Measurements from ENCODE around the gene HELZ. TPM values are rescaled to one million over a fixed set of nuclear protein-coding genes. Genes with fewer than 3 reads are reported as not detected.

The HELZ gene
- total RNA-seq, 1 donor from 2014 or later = 44.9 TPM

DNA sequence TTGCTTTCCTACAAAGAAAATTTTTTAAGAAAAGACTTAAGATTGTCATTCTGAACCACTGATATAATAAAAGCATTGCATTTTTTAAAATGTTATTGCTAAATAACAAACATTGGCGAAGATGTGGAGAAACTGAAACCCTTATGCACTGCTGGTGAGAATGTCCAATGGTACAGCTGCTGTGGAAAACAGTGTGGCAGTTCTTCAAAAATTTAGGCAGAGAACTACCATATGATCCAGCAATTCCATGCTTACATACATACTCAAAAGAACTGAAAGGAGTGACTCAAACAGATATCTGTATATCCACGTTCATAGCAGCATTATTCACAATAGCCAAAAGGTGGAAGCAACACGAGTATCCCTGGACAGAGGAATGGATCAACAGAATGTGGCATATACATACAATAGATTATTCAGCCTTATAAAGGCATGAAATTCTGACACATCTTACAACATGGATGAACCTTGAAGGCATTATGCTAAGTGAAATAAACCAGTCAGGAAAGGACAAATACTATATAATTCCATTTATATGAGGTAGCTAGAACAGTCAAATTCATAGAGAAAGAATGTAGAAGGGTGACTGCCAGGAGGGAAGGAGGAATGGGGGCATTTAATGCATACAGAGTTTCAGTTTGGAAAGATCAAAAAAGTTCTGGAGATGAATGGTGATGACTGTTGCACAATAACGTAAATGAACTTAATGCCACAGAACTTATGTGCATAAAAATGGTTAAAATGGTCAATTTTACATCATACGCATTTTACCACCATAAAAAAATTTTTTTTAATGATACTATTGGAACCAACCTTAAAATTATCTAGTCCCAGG lies 108.6 kb downstream of the HELZ start:
- Histone ChIP-seq H3K4me1 (no peaks in the 10 kb centered on the region), H3K27me3 (no peaks in the 10 kb centered on the region), H3K9me3 (ENCODE audit: low read depth) (no peaks in the 10 kb centered on the region), H3K9ac (no peak overlapping the region), H3K4me3 (no peak overlapping the region), H2AFZ (replicated peaks) (no peak overlapping the region), H4K20me1 (ENCODE audit: low read depth) (no peaks in the 10 kb centered on the region), H3K27ac (no peak overlapping the region), H3F3A (ENCODE audit: low read depth) (no peaks in the 10 kb centered on the region), H3K79me2 (ENCODE audit: low read depth) (no peaks in the 10 kb centered on the region), H3K4me2 (no peak overlapping the region), H3K36me3 (peaks cover 3% of the 10 kb centered on the region)
- H3K36me3 Mint-ChIP-seq = peaks cover 3% of the 10 kb centered on the region
- H3K4me1 Mint-ChIP-seq = no peaks in the 10 kb centered on the region
- no peaks in the 10 kb centered on the region for H3K9me3 Mint-ChIP-seq
- no peak for DNase-seq (ENCODE audit: low spot score)
- H3K27ac Mint-ChIP-seq = no peak overlapping the region
- no peaks in the 10 kb centered on the region for H3K27me3 Mint-ChIP-seq (ENCODE audit: insufficient read depth, low read depth)
- H3K4me3 Mint-ChIP-seq = no peak overlapping the region
- TF ChIP-seq, protein P1, sequence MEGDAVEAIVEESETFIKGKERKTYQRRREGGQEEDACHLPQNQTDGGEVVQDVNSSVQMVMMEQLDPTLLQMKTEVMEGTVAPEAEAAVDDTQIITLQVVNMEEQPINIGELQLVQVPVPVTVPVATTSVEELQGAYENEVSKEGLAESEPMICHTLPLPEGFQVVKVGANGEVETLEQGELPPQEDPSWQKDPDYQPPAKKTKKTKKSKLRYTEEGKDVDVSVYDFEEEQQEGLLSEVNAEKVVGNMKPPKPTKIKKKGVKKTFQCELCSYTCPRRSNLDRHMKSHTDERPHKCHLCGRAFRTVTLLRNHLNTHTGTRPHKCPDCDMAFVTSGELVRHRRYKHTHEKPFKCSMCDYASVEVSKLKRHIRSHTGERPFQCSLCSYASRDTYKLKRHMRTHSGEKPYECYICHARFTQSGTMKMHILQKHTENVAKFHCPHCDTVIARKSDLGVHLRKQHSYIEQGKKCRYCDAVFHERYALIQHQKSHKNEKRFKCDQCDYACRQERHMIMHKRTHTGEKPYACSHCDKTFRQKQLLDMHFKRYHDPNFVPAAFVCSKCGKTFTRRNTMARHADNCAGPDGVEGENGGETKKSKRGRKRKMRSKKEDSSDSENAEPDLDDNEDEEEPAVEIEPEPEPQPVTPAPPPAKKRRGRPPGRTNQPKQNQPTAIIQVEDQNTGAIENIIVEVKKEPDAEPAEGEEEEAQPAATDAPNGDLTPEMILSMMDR (IDR thresholded peaks at IDR 0.05) = no peak
- TF ChIP-seq EZH2phosphoT487 (IDR thresholded peaks at IDR 0.05) (no peak), EZH2 (IDR thresholded peaks at IDR 0.05) (no peak)

DNA sequence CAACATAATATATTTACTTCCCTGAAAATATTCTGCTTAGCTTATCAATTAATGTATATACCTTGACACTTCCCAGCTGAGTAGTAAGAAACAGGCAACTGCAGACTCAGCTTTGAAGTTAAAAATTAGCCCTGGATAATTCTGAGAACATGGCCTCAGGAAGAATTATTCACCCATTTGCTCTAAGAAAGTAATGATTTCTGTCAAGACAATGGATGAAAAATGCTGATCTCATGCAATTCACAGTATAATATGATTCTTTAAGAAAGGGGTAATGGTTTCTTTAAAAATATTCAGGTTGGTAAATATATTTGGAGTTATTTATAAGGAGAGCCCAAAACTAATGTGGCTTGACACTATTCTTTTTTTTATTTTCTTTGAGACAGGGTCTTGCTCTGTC lies 111.8 kb downstream of the HELZ start:
- no peak overlapping the region for H3K4me3 Mint-ChIP-seq
- H4K20me1 ChIP-seq (ENCODE audit: low read depth) = no peaks in the 10 kb centered on the region
- H3F3A ChIP-seq (ENCODE audit: low read depth) = no peaks in the 10 kb centered on the region
- no peak overlapping the region for H3K4me2 ChIP-seq
- H3K27me3 ChIP-seq = no peaks in the 10 kb centered on the region
- H3K27me3 Mint-ChIP-seq (ENCODE audit: insufficient read depth, low read depth) = no peaks in the 10 kb centered on the region
- H3K4me1 Mint-ChIP-seq = no peaks in the 10 kb centered on the region
- TF ChIP-seq, protein P1 (IDR thresholded peaks at IDR 0.05) = no peak
- no peak for TF ChIP-seq EZH2phosphoT487 (IDR thresholded peaks at IDR 0.05)
- TF ChIP-seq EZH2 (IDR thresholded peaks at IDR 0.05) = no peak
- no peak overlapping the region for H3K4me3 ChIP-seq
- H3K4me1 ChIP-seq = no peaks in the 10 kb centered on the region
- DNase-seq (ENCODE audit: low spot score) = no peak
- H3K27ac Mint-ChIP-seq = no peak overlapping the region
- H3K79me2 ChIP-seq (ENCODE audit: low read depth) = no peaks in the 10 kb centered on the region
- no peak overlapping the region for H3K9ac ChIP-seq
- H3K9me3 Mint-ChIP-seq = no peaks in the 10 kb centered on the region
- H2AFZ ChIP-seq (replicated peaks) = no peak overlapping the region
- no peak overlapping the region for H3K27ac ChIP-seq
- no peaks in the 10 kb centered on the region for H3K9me3 ChIP-seq (ENCODE audit: low read depth)
- H3K36me3 Mint-ChIP-seq = peaks cover 3% of the 10 kb centered on the region
- peaks cover 3% of the 10 kb centered on the region for H3K36me3 ChIP-seq

DNA sequence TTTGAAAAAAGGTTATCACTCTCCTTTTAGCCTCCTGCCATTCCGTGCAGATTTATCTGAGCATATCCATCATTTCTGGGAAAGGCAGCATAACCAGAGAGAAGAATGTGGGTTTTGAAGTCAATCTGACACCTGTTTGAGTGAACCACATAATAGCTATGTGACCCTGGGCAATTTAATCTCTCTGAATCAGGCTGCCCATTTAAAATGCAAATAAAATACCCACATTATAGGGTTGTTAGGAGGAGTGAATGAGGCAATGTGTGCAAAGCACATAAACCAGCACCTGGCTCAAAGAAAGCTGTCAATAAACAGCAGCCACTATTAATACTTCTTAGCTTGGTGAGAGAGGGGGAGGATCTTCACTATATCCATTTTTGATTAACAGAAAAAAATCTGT lies 112.6 kb downstream of the HELZ start:
- H3K27ac ChIP-seq = no peak overlapping the region
- no peaks in the 10 kb centered on the region for H3F3A ChIP-seq (ENCODE audit: low read depth)
- H3K4me3 Mint-ChIP-seq = no peak overlapping the region
- H4K20me1 ChIP-seq (ENCODE audit: low read depth) = no peaks in the 10 kb centered on the region
- H3K9me3 ChIP-seq (ENCODE audit: low read depth) = no peaks in the 10 kb centered on the region
- no peak overlapping the region for H3K9ac ChIP-seq
- peaks cover 3% of the 10 kb centered on the region for H3K36me3 ChIP-seq
- DNase-seq (ENCODE audit: low spot score) = no peak
- no peaks in the 10 kb centered on the region for H3K27me3 Mint-ChIP-seq (ENCODE audit: insufficient read depth, low read depth)
- H3K27ac Mint-ChIP-seq = no peak overlapping the region
- no peaks in the 10 kb centered on the region for H3K27me3 ChIP-seq
- H3K4me1 ChIP-seq = no peaks in the 10 kb centered on the region
- no peak overlapping the region for H2AFZ ChIP-seq (replicated peaks)
- no peak overlapping the region for H3K4me2 ChIP-seq
- no peaks in the 10 kb centered on the region for H3K79me2 ChIP-seq (ENCODE audit: low read depth)
- no peaks in the 10 kb centered on the region for H3K9me3 Mint-ChIP-seq
- H3K4me3 ChIP-seq = no peak overlapping the region
- H3K4me1 Mint-ChIP-seq = no peaks in the 10 kb centered on the region
- H3K36me3 Mint-ChIP-seq = no peaks in the 10 kb centered on the region
- TF ChIP-seq, protein P1 (IDR thresholded peaks at IDR 0.05) = no peak
- TF ChIP-seq EZH2 (IDR thresholded peaks at IDR 0.05) = no peak
- TF ChIP-seq EZH2phosphoT487 (IDR thresholded peaks at IDR 0.05) = no peak
